HepG2 (cell line): ENCODE measurements around the gene VRK2. TPM values are rescaled to one million over a fixed set of nuclear protein-coding genes. Genes with fewer than 3 reads are reported as not detected.

Source experiments
- ATAC-seq: fragments of 200-7000 bp; cut with Tn5 transposase; 3 replicates; pipeline ENCODE4 v1.9.1; 2020; ENCODE audit warnings: mild to moderate bottlenecking, moderate library complexity
- BruUV-seq: library from RNA; stranded (reverse); fragments of 400-500 nt; replicated peaks from 2 replicates; lab custom pipeline; 2021; lab: Mats Ljungman, UMichigan
- CTCF ChIA-PET: fragments of 300-600 bp; formaldehyde crosslinking; extraction: SDS; loops from one replicate; lab custom pipeline; 2021; ENCODE audit warnings: low total read pairs, inconsistent platforms, low intra/inter-chr PET ratio; lab: Yijun Ruan, JAX
- POLR2A ChIA-PET: fragments of 350-600 bp; sonication (Branson Sonifier 250); formaldehyde crosslinking; loops from one replicate; lab custom pipeline; 2020; ENCODE audit warnings: antibody characterized with exemption, inconsistent platforms; lab: Yijun Ruan, JAX
- DNase-seq: peaks from one replicate; pipeline ENCODE4 v3.0.0-alpha.2; 2015; ENCODE audit warnings: low spot score
- FAIRE-seq: peaks from 3 replicates; lab custom pipeline; 2011; peaks lifted over from hg19 to GRCh38; lab: Jason Lieb, UNC
- H2AFZ ChIP-seq: one replicate; pipeline ENCODE4 v1.6.1; 2011; ENCODE audit warnings: low read length, inconsistent platforms
- H3K27ac ChIP-seq: fragments of 300-600 bp; 3 replicates; pipeline ENCODE4 v1.8.0; 2011; ENCODE audit warnings: mixed run types, mild to moderate bottlenecking, mixed read lengths, low read length, inconsistent platforms; ENCODE audit not compliant: insufficient read depth; ENCODE audit errors: extremely low read length
- H3K27me3 ChIP-seq, 2 experiments: fragments of 200-600 bp in 1 of 2; 2 replicates in 1 of 2; 3 replicates in 1 of 2; pipeline versions ENCODE4 v1.6.0 to v1.8.0; 2011; ENCODE audit warnings: low read length in 2 of 2, mild to moderate bottlenecking in 2 of 2, moderate library complexity in 2 of 2, inconsistent platforms in 1 of 2; ENCODE audit not compliant: insufficient read depth in 2 of 2, control insufficient read depth in 1 of 2
- H3K36me3 ChIP-seq, 2 experiments: fragments of 200-600 bp in 1 of 2; replicated peaks in 1 of 2; 2 replicates in 1 of 2; 3 replicates in 1 of 2; pipeline versions ENCODE4 v1.5.1 to v1.8.0; 2011; ENCODE audit warnings: low read length in 2 of 2, inconsistent platforms in 1 of 2; ENCODE audit not compliant: insufficient read depth in 2 of 2, control insufficient read depth in 1 of 2
- H3K4me1 ChIP-seq: 2 replicates; pipeline ENCODE4 v1.5.1; 2012; ENCODE audit warnings: low read length, inconsistent platforms; ENCODE audit not compliant: insufficient read depth
- H3K4me2 ChIP-seq: 2 replicates; pipeline ENCODE4 v1.6.0; 2011; ENCODE audit warnings: low read depth, low read length, inconsistent platforms
- H3K4me3 ChIP-seq, 3 experiments: fragments of 200-600 bp in 1 of 3; sonication (generic), shearing (Covaris generic) in 1 of 3; replicated peaks in 1 of 3; 2 replicates each; pipeline ENCODE4 v1.5.1; 2011 to 2016; ENCODE audit warnings: low read length in 3 of 3, inconsistent platforms in 2 of 3, low read depth in 2 of 3, mild to moderate bottlenecking in 2 of 3, control low read depth in 1 of 3, mixed read lengths in 1 of 3; ENCODE audit not compliant: insufficient read depth in 1 of 3
- H3K79me2 ChIP-seq: one replicate; pipeline ENCODE4 v1.6.1; 2011; ENCODE audit warnings: low read length, inconsistent platforms; ENCODE audit not compliant: insufficient read depth
- H3K9ac ChIP-seq: 2 replicates; pipeline ENCODE4 v1.6.0; 2011; ENCODE audit warnings: mild to moderate bottlenecking, low read depth, low read length, inconsistent platforms; ENCODE audit not compliant: insufficient read depth
- H3K9me3 ChIP-seq: 2 replicates; pipeline ENCODE4 v1.5.1; 2012; ENCODE audit warnings: mild to moderate bottlenecking, low read length
- H4K20me1 ChIP-seq: 2 replicates; pipeline ENCODE4 v1.6.0; 2011; ENCODE audit warnings: inconsistent platforms, mild to moderate bottlenecking, low read length, moderate library complexity; ENCODE audit not compliant: insufficient read depth
- DZIP1 ChIP-seq: sonication (generic); formaldehyde crosslinking; IDR thresholded peaks from 2 replicates; pipeline ENCODE4 v1.5.0; 2020; ENCODE audit warnings: mild to moderate bottlenecking, missing genetic modification reagents
- EEA1 ChIP-seq: sonication (generic); formaldehyde crosslinking; IDR thresholded peaks from 2 replicates; pipeline ENCODE4 v1.5.1; 2020; ENCODE audit warnings: mild to moderate bottlenecking, missing genetic modification reagents, borderline replicate concordance
- MAFG ChIP-seq: sonication (generic); formaldehyde crosslinking; IDR thresholded peaks from 2 replicates; pipeline ENCODE4 v1.5.1; 2020; ENCODE audit warnings: mild to moderate bottlenecking, missing genetic modification reagents
- MIXL1 ChIP-seq: IDR thresholded peaks from 2 replicates; pipeline ENCODE4 v1.6.1; 2016
- PAXIP1 ChIP-seq: sonication (generic); formaldehyde crosslinking; conservative IDR thresholded peaks from 2 replicates; pipeline ENCODE4 v1.4.0; 2020; ENCODE audit warnings: mild to moderate bottlenecking, missing genetic modification reagents, moderate library complexity
- PHB2 ChIP-seq: fragments of 450-650 bp; IDR thresholded peaks from 2 replicates; pipeline ENCODE4 v1.6.1; 2018; ENCODE audit not compliant: partially characterized antibody
- ZBTB1 ChIP-seq: sonication (generic); formaldehyde crosslinking; IDR thresholded peaks from 2 replicates; pipeline ENCODE4 v1.4.0; 2020; ENCODE audit warnings: missing genetic modification reagents, borderline replicate concordance
- ZNF850 ChIP-seq: sonication (generic); formaldehyde crosslinking; conservative IDR thresholded peaks from 2 replicates; pipeline ENCODE4 v1.9.0; 2021; ENCODE audit warnings: mild to moderate bottlenecking, missing genetic modification reagents
- ZXDC ChIP-seq: sonication (generic); formaldehyde crosslinking; IDR thresholded peaks from 2 replicates; pipeline ENCODE4 v1.5.0; 2020; ENCODE audit warnings: mild to moderate bottlenecking, missing genetic modification reagents
- in situ Hi-C: cut with HindIII; loops from 2 replicates; pipeline ENCODE4 v1.10.0; 2017; ENCODE audit warnings: low pct_unique_long_range_greater_than_20kb; ENCODE audit not compliant: extremely low pct_ligation_motif_present
- intact Hi-C: fragments of 100-400 bp; cut with micrococcal nuclease; formaldehyde crosslinking; loops from one replicate; pipeline ENCODE4 v1.10.0; 2022; ENCODE audit not compliant: unreplicated experiment
- polyA plus RNA-seq, 8 experiments: library from polyadenylated mRNA; depleted of rRNA in 3 of 8; stranded (reverse) in 7 of 8; unstranded in 1 of 8; fragments of >200 nt; fragmentation: Illumina TruSeq in 4 of 8; extraction: Trizol in 4 of 8; gene quantifications; 2 replicates each; pipeline versions ENCODE4 v1.2.1 to v1.2.3, GENCODE V29; 2011 to 2016; ENCODE audit warnings: low read depth in 4 of 8, missing spikeins in 1 of 8, mixed read lengths in 1 of 8; ENCODE audit not compliant: insufficient read depth in 1 of 8
- total RNA-seq, 5 experiments: library from RNA; depleted of rRNA; stranded (reverse); fragments of >200 nt; fragmentation: Illumina TruSeq; extraction: Trizol; gene quantifications; 2 replicates each; pipeline ENCODE4 v1.2.3, GENCODE V29; 2016; ENCODE audit warnings: low read depth in 1 of 5

The VRK2 gene
- total and polyA plus RNA-seq, 2 of the 13 experiments (the other 11 are each of a cell fraction or from before 2014, with no cell fraction given), result 13.3 to 29.1 TPM

- ATAC-seq (no peak), DNase-seq (no peak), FAIRE-seq (no peak)
- no peak for TF ChIP-seq EEA1 (CRISPR knock-in tag)
- no peak for TF ChIP-seq ZBTB1 (CRISPR knock-in tag)
- no peak for TF ChIP-seq MIXL1 (CRISPR knock-in tag)
- TF ChIP-seq DZIP1 (CRISPR knock-in tag), result no peak
- no peak for TF ChIP-seq PHB2
- no peak for TF ChIP-seq PAXIP1 (CRISPR knock-in tag)
- no peak for TF ChIP-seq ZNF850 (CRISPR knock-in tag)
- TF ChIP-seq ZXDC (CRISPR knock-in tag), result no peak
- TF ChIP-seq MAFG (CRISPR knock-in tag), result no peak
- no peak overlapping the region for H3K4me2 ChIP-seq
- no peak overlapping the region for H3K27ac ChIP-seq
- no peak overlapping the region for H3K9ac ChIP-seq
- no peaks in the 10 kb centered on the region for H3K9me3 ChIP-seq
- no peaks in the 10 kb centered on the region for H4K20me1 ChIP-seq
- no TSS peak for BruUV-seq
- H3K36me3 ChIP-seq, result peaks cover 3 to 5% of the 10 kb centered on the region in 2 experiments; a peak in 3 of 5 replicates
- in situ Hi-C loops (no loop called here), intact Hi-C loops (no loop called here)
- no peak overlapping the region for H2AFZ ChIP-seq
- H3K4me3 ChIP-seq, result no peak overlapping the region
- H3K4me1 ChIP-seq, result peaks cover under 1% of the 10 kb centered on the region; the same call in 1 of the 2 replicates
- H3K27me3 ChIP-seq, result no peaks in the 10 kb centered on the region
- ChIA-PET POLR2A (interaction anchor here (0.9 kb wide), 1 partner anchor 8 kb away, joined by 5 read pairs; the partner anchor contains the start of gene VRK2), CTCF (no interaction called here)
- no peaks in the 10 kb centered on the region for H3K79me2 ChIP-seq
Observed at GRCh38 chr2:58054264-58054663, 7.7 kb downstream of the VRK2 start.
